ENCODE results near the gene TCERG1L. TPM values are rescaled to one million over a fixed set of nuclear protein-coding genes. Genes with fewer than 3 reads are reported as not detected.

The TCERG1L gene
- total RNA-seq, 1 donor from 2014 or later = 3.5 TPM

DNA sequence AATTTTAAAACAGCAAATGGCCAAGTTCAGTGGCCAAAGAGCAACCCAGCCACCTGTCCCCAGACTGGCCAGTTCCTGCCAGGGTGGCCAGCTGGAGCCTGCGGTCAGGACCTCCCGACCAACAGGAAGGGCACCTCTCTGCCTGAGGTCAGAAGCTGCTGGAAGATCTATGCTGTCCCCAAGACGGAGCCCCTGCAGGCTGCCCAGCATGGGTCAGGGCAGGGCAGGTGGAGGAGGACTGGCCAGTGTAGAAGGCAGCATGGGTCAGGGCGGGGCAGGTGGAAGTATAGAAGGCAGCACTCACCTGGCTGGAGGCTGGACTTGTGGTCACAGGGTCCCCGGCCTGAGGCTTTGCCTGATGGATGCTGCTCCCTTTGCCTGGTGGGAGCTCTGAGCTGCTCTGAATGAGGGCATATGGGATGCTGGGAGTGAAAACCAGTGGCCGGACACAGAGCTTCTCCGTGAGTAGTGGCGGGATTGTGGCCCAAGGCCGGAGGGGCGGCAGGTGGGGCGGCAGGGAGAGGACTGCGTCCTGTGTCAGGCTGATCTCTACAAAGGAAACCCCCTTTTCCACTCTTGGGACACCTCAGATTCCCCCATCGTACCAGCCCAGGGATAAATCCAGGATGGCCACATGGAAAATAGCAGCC, 229.2 kb downstream of the TCERG1L start:
- Histone ChIP-seq H3K36me3 (ENCODE audit: insufficient read depth, low read length) (no peaks in the 10 kb centered on the region), H3K9me3 (ENCODE audit: insufficient read depth, low read depth, low read length) (peaks cover 10% of the 10 kb centered on the region), H3K9ac (ENCODE audit: low read length) (no peak overlapping the region), H3K27me3 (ENCODE audit: insufficient read depth, low read length) (no peaks in the 10 kb centered on the region), H3K4me2 (ENCODE audit: low read length) (no peak overlapping the region), H3K4me1 (ENCODE audit: insufficient read depth, low read length) (no peaks in the 10 kb centered on the region), H3K79me2 (ENCODE audit: insufficient read depth, low read length) (no peaks in the 10 kb centered on the region), H2AFZ (ENCODE audit: low read depth, low read length) (no peak overlapping the region), H4K20me1 (ENCODE audit: insufficient read depth, low read length) (no peaks in the 10 kb centered on the region), H3K4me3 (ENCODE audit: insufficient read depth, low read depth, low read length) (no peak overlapping the region), H3K27ac (ENCODE audit: low read depth, low read length) (no peak overlapping the region)
- Mint-ChIP-seq H3K27me3 (ENCODE audit: low read depth, unreplicated experiment) (peaks cover 10% of the 10 kb centered on the region), H3K27ac (ENCODE audit: unreplicated experiment) (no peak overlapping the region), H3K9me3 (ENCODE audit: unreplicated experiment) (peaks cover 8% of the 10 kb centered on the region), H3K36me3 (ENCODE audit: low read depth, unreplicated experiment) (no peaks in the 10 kb centered on the region), H3K4me3 (ENCODE audit: unreplicated experiment) (no peak overlapping the region), H3K4me1 (ENCODE audit: low read depth, unreplicated experiment) (peaks cover 7% of the 10 kb centered on the region)
- DNase-seq (ENCODE audit: low read depth) (no peak), FAIRE-seq (no peak)
- TF ChIP-seq, protein P1, sequence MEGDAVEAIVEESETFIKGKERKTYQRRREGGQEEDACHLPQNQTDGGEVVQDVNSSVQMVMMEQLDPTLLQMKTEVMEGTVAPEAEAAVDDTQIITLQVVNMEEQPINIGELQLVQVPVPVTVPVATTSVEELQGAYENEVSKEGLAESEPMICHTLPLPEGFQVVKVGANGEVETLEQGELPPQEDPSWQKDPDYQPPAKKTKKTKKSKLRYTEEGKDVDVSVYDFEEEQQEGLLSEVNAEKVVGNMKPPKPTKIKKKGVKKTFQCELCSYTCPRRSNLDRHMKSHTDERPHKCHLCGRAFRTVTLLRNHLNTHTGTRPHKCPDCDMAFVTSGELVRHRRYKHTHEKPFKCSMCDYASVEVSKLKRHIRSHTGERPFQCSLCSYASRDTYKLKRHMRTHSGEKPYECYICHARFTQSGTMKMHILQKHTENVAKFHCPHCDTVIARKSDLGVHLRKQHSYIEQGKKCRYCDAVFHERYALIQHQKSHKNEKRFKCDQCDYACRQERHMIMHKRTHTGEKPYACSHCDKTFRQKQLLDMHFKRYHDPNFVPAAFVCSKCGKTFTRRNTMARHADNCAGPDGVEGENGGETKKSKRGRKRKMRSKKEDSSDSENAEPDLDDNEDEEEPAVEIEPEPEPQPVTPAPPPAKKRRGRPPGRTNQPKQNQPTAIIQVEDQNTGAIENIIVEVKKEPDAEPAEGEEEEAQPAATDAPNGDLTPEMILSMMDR (IDR thresholded peaks at IDR 0.05; ENCODE audit: insufficient read depth, low read depth, low read length) = no peak
- no peak for TF ChIP-seq EZH2 (IDR thresholded peaks at IDR 0.05; ENCODE audit: insufficient read depth, low read length)

DNA sequence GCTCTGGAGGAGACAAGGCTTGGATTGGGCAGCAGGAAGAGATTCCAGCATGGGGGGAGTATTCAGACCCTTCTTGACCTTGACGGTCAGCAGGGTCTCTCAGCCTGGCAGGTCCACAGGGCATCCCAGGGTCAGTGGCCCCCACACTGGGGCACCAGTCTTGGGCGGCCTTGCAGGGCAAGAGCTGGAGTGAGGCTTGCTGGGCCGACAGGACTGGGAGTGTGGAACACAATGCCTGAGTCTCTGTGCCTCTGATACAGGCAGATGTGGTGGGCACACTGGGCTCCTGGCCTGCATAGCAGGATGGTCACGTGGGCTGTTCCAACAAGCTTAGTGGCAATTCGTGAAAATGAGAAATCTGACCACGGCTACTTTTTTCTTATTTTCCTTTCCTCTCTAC, 229.7 kb downstream of the TCERG1L start:
- Histone ChIP-seq H3K27me3 (ENCODE audit: insufficient read depth, low read length) (no peaks in the 10 kb centered on the region), H3K36me3 (ENCODE audit: insufficient read depth, low read length) (no peaks in the 10 kb centered on the region), H3K9ac (ENCODE audit: low read length) (no peak overlapping the region), H3K4me3 (ENCODE audit: insufficient read depth, low read depth, low read length) (no peak overlapping the region), H4K20me1 (ENCODE audit: insufficient read depth, low read length) (no peaks in the 10 kb centered on the region), H3K9me3 (ENCODE audit: insufficient read depth, low read depth, low read length) (peaks cover 10% of the 10 kb centered on the region), H3K4me1 (ENCODE audit: insufficient read depth, low read length) (no peaks in the 10 kb centered on the region), H3K27ac (ENCODE audit: low read depth, low read length) (no peak overlapping the region), H2AFZ (ENCODE audit: low read depth, low read length) (no peak overlapping the region), H3K79me2 (ENCODE audit: insufficient read depth, low read length) (no peaks in the 10 kb centered on the region), H3K4me2 (ENCODE audit: low read length) (no peak overlapping the region)
- peaks cover 7% of the 10 kb centered on the region for H3K4me1 Mint-ChIP-seq (ENCODE audit: low read depth, unreplicated experiment)
- peaks cover 10% of the 10 kb centered on the region for H3K27me3 Mint-ChIP-seq (ENCODE audit: low read depth, unreplicated experiment)
- DNase-seq (ENCODE audit: low read depth) (no peak), FAIRE-seq (no peak)
- TF ChIP-seq, protein P1 (IDR thresholded peaks at IDR 0.05; ENCODE audit: insufficient read depth, low read depth, low read length) = no peak
- no peak for TF ChIP-seq EZH2 (IDR thresholded peaks at IDR 0.05; ENCODE audit: insufficient read depth, low read length)
- H3K9me3 Mint-ChIP-seq (ENCODE audit: unreplicated experiment) = peaks cover 8% of the 10 kb centered on the region
- H3K4me3 Mint-ChIP-seq (ENCODE audit: unreplicated experiment) = no peak overlapping the region
- H3K36me3 Mint-ChIP-seq (ENCODE audit: low read depth, unreplicated experiment) = no peaks in the 10 kb centered on the region
- no peak overlapping the region for H3K27ac Mint-ChIP-seq (ENCODE audit: unreplicated experiment)

DNA sequence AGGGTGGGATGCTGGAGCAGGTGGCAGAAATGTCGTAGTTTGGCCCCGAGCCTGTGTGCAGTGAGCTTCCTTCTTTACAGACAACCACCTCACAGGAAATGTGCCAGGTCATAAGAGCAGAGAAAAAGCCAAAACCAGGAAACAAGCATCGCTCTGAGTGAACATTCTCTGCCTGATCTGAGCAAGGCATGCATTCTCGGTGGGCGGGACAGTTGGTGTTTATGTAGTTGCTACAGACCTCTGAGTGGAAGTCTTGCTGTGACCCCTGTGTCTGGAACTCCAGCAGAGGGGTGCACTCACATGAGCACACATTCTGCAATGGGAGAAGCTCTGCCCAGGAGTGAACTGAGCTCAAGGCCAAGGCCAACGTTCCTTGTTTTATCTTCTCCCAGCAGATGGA, 230.1 kb downstream of the TCERG1L start:
- no peaks in the 10 kb centered on the region for H3K27me3 ChIP-seq (ENCODE audit: insufficient read depth, low read length)
- no peak overlapping the region for H2AFZ ChIP-seq (ENCODE audit: low read depth, low read length)
- no peak overlapping the region for H3K4me2 ChIP-seq (ENCODE audit: low read length)
- peaks cover 8% of the 10 kb centered on the region for H3K9me3 Mint-ChIP-seq (ENCODE audit: unreplicated experiment)
- no peak overlapping the region for H3K4me3 Mint-ChIP-seq (ENCODE audit: unreplicated experiment)
- H3K4me1 Mint-ChIP-seq (ENCODE audit: low read depth, unreplicated experiment) = peaks cover 7% of the 10 kb centered on the region
- no peak overlapping the region for H3K27ac ChIP-seq (ENCODE audit: low read depth, low read length)
- peaks cover 10% of the 10 kb centered on the region for H3K27me3 Mint-ChIP-seq (ENCODE audit: low read depth, unreplicated experiment)
- no peaks in the 10 kb centered on the region for H3K36me3 Mint-ChIP-seq (ENCODE audit: low read depth, unreplicated experiment)
- FAIRE-seq = no peak
- H4K20me1 ChIP-seq (ENCODE audit: insufficient read depth, low read length) = no peaks in the 10 kb centered on the region
- no peak for DNase-seq (ENCODE audit: low read depth)
- no peaks in the 10 kb centered on the region for H3K79me2 ChIP-seq (ENCODE audit: insufficient read depth, low read length)
- no peak overlapping the region for H3K27ac Mint-ChIP-seq (ENCODE audit: unreplicated experiment)
- no peak overlapping the region for H3K4me3 ChIP-seq (ENCODE audit: insufficient read depth, low read depth, low read length)
- no peaks in the 10 kb centered on the region for H3K4me1 ChIP-seq (ENCODE audit: insufficient read depth, low read length)
- peaks cover 10% of the 10 kb centered on the region for H3K9me3 ChIP-seq (ENCODE audit: insufficient read depth, low read depth, low read length)
- H3K36me3 ChIP-seq (ENCODE audit: insufficient read depth, low read length) = no peaks in the 10 kb centered on the region
- no peak overlapping the region for H3K9ac ChIP-seq (ENCODE audit: low read length)
- TF ChIP-seq, protein P1 (IDR thresholded peaks at IDR 0.05; ENCODE audit: insufficient read depth, low read depth, low read length) = no peak
- no peak for TF ChIP-seq EZH2 (IDR thresholded peaks at IDR 0.05; ENCODE audit: insufficient read depth, low read length)
